GM08714 (cell line): ENCODE results near the gene CACNA1G.

Experiments
- H3K4me3 ChIP-seq: fragments of 200-500 bp; sonication (Bioruptor generic); 2 replicates; pipeline ENCODE4 v1.5.1; 2014; ENCODE audit warnings: mild to moderate bottlenecking, low read length, inconsistent platforms
- ZNF274 ChIP-seq: IDR thresholded peaks from 2 replicates; pipeline ENCODE4 v1.6.1; 2012; ENCODE audit warnings: mild to moderate bottlenecking, low read depth, low read length

CACNA1G gene

DNA sequence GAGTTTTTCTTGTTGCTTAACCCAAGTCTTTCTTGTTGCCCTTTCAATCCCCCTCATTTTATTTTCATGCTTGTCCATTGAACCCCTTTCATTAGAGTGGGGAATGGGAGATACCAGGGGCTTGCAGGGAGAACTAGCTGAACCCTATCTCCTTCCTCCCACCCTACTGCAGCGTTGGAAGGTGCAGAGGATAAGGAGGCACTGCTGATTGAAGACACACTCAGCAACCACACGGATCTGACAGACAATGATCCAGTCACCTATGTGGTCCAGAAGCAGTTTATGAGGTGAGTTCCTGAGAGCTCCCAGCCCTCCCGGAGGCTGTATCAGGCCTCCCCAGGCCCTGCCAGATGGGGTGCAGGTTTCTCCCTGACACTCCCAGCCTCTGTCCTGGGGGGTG is 114.7 kb downstream of the CACNA1G start:
- TF ChIP-seq ZNF274, result no peak
- no peak overlapping the region for H3K4me3 ChIP-seq

DNA sequence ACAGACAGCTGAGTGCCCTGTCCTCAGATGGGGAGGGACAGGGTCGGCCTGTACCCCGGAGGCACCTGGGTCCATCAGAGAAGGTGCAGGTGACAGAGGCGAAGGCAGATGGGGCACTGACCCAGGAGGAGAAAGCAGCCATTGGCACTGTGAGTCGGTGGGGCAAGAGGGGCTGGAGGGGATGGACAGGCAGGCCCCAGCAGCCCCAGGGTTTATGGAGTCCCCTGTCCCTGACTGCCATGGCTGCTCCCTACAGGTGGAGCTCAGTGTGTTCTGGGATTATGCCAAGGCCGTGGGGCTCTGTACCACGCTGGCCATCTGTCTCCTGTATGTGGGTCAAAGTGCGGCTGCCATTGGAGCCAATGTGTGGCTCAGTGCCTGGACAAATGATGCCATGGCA is 115.1 kb downstream of the CACNA1G start:
- no peak overlapping the region for H3K4me3 ChIP-seq
- TF ChIP-seq ZNF274, result no peak

DNA sequence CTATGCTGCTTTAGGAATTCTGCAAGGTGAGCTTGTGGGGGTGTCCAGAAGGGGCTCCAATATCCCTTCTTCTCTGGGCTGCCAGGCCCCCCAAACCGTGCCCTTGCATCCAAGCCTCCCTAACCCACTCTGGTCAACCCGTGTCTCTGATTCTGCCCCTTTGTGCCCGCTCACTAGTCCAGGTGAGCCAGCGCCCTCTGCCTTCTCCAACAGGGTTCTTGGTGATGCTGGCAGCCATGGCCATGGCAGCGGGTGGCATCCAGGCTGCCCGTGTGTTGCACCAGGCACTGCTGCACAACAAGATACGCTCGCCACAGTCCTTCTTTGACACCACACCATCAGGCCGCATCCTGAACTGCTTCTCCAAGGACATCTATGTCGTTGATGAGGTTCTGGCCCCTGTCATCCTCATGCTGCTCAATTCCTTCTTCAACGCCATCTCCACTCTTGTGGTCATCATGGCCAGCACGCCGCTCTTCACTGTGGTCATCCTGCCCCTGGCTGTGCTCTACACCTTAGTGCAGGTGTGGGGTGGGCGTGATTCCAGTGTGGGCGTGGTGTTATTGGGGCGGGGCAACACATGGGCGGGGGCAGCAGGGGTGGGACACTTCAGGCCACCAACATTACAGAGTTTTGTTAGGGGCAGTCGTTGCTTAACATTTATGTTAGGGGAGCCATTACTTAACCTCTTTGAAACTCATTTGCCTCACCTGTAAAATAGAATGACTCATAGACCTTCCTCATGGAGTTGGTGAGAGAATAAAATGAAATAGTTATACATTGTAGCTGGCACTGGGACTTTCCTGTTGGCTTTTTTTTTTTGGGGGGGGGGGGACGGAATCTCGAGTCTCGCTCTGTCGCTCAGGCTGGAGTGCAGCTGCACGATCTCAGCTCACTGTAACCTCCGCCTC is 115.8 kb downstream of the CACNA1G start:
- TF ChIP-seq ZNF274, result no peak
- no peak overlapping the region for H3K4me3 ChIP-seq
